NCI-H1436 (cell line): Measurements from ENCODE around the gene ASMT.
"Not testable (repeated sequence)": the region's sequence is repeated elsewhere in the genome, so short reads cannot be mapped to it uniquely, and the experiment has no call there.

Experiments used
- DNase-seq: peaks from one replicate; lab custom pipeline; 2025; lab: John Stamatoyannopoulos, UW

Gene ASMT

GRCh38 chrX:1597345-1598020 lies 17.4 kb upstream of the ASMT start:
- DNase-seq, result no peak

- no peak for DNase-seq
Measured at GRCh38 chrX:1598021-1598875, 16.6 kb upstream of the ASMT start.

GRCh38 chrX:1598876-1599790 lies 15.7 kb upstream of the ASMT start:
- DNase-seq, result no peak

- no peak for DNase-seq
Measured at GRCh38 chrX:1599791-1600405, 15.0 kb upstream of the ASMT start.

- no peak for DNase-seq
Measured at GRCh38 chrX:1600406-1601050, 14.3 kb upstream of the ASMT start.

- no peak for DNase-seq
Measured at GRCh38 chrX:1601051-1601767, 13.7 kb upstream of the ASMT start.

GRCh38 chrX:1601768-1602085 lies 13.1 kb upstream of the ASMT start:
- DNase-seq, result no peak

- DNase-seq, result no peak
Measured at GRCh38 chrX:1602299-1602698, 12.6 kb upstream of the ASMT start.

- no peak for DNase-seq
Measured at GRCh38 chrX:1606496-1606895, 8.4 kb upstream of the ASMT start.

- DNase-seq, result no peak
Measured at GRCh38 chrX:1609311-1609710, 5.5 kb upstream of the ASMT start.

GRCh38 chrX:1609762-1610161 lies 5.1 kb upstream of the ASMT start:
- DNase-seq, result no peak

GRCh38 chrX:1610166-1610565 lies 4.7 kb upstream of the ASMT start:
- no peak for DNase-seq

GRCh38 chrX:1610736-1611135 lies 4.1 kb upstream of the ASMT start:
- DNase-seq, result no peak

- DNase-seq, result no peak
Measured at GRCh38 chrX:1612641-1613286, 2.1 kb upstream of the ASMT start.

- no peak for DNase-seq
Measured at GRCh38 chrX:1618689-1619088, 3.8 kb downstream of the ASMT start.

- no peak for DNase-seq
Measured at GRCh38 chrX:1623691-1624090, 8.8 kb downstream of the ASMT start.

- not testable (repeated sequence) for DNase-seq
Measured at GRCh38 chrX:1624158-1624860, 9.4 kb downstream of the ASMT start.

- DNase-seq, result not testable (repeated sequence)
Measured at GRCh38 chrX:1624861-1625215, 10.0 kb downstream of the ASMT start.

GRCh38 chrX:1629244-1629643 lies 14.4 kb downstream of the ASMT start:
- DNase-seq, result no peak

GRCh38 chrX:1646009-1646408 lies 31.1 kb downstream of the ASMT start:
- DNase-seq, result no peak
